Sigmoid colon (tissue), 3 donors: ENCODE data around the gene TVP23A.

Experiments used
- CTCF ChIP-seq, 4 experiments: fragments of 450-650 bp in 3 of 4; fragments of 200-600 bp in 1 of 4; IDR thresholded peaks; one replicate each; pipeline ENCODE4 v1.5.1; 2016 to 2019; ENCODE audit warnings: antibody characterized with exemption in 4 of 4, mild to moderate bottlenecking in 3 of 4, moderate library complexity in 2 of 4
- POLR2A ChIP-seq, 2 donors: fragments of 450-650 bp; IDR thresholded peaks; one replicate each; pipeline ENCODE4 v1.6.1; 2016; ENCODE audit warnings: antibody characterized with exemption in 2 of 2, mild to moderate bottlenecking in 2 of 2, moderate library complexity in 2 of 2

DNA sequence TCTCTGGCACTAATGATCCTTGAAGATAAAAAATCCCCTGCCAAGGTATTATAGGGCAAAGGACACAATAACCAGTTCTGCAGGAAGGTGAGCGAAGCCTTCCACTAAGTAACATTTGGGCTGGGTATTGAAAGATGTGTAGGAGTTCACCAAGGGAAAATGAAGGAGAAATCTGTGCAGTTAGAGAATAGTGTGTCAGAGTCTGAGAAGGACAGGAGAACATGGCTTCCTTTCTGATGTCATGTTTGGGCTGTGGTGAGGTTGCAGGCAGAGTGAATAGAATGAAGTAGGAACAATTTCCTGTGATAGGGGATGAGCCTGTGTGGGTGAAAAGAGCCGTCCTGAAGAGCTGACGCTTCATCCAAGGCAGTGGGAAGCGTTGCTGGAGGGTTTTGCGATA is 34.4 kb upstream of the TVP23A start:
- TF ChIP-seq CTCF (IDR thresholded peaks at IDR 0.05): no peak
- no peak for TF ChIP-seq POLR2A (IDR thresholded peaks at IDR 0.05)
